ENCODE results near the gene VPS50. TPM values are rescaled to one million over a fixed set of nuclear protein-coding genes. Genes with fewer than 3 reads are reported as not detected.

VPS50 gene
- total and polyA plus RNA-seq, 2 donors (not counting 1 experiment from before 2014, with no cell fraction given) = 9.4 to 54.1 TPM

GRCh38 chr7:93198472-93198871, 33.7 kb upstream of the VPS50 start:
- Histone ChIP-seq H2AFZ (ENCODE audit: insufficient read depth, low read depth, low read length, poor library complexity, severe bottlenecking) (no peak overlapping the region), H3K4me1 (ENCODE audit: control insufficient read depth in 2 of 2, insufficient read depth in 2 of 2, low read length in 2 of 2) (peaks cover 0 to 6% of the 10 kb centered on the region in 2 donors), H3K9ac (ENCODE audit: low read length) (no peak overlapping the region), H3K36me3 (replicated peaks in 1 of 2; ENCODE audit: control extremely low read depth in 1 of 2, control insufficient read depth in 1 of 2, extremely low read depth in 1 of 2, insufficient read depth in 2 of 2, low read length in 1 of 2) (no peaks in the 10 kb centered on the region), H3K79me2 (ENCODE audit: control insufficient read depth, insufficient read depth, low read length) (no peaks in the 10 kb centered on the region), H3K4me2 (replicated peaks; ENCODE audit: low read depth, low read length, poor library complexity, severe bottlenecking) (no peak overlapping the region), H3K9me3 (ENCODE audit: control extremely low read depth in 1 of 3, control insufficient read depth in 2 of 3, insufficient read depth in 1 of 3, low read length in 2 of 3) (no peaks in the 10 kb centered on the region), H3K27me3 (replicated peaks in 1 of 4; ENCODE audit: control extremely low read depth in 1 of 4, control insufficient read depth in 3 of 4, insufficient read depth in 4 of 4, low read length in 3 of 4) (no peaks in the 10 kb centered on the region), H3K27ac (ENCODE audit: low read length in 2 of 2) (no peak overlapping the region), H3K4me3 (ENCODE audit: control extremely low read depth in 1 of 5, extremely low read depth in 1 of 5, insufficient read depth in 1 of 5, low read depth in 2 of 5, low read length in 4 of 5) (no peak overlapping the region), H4K20me1 (ENCODE audit: control insufficient read depth, insufficient read depth, low read length, poor library complexity, severe bottlenecking) (no peaks in the 10 kb centered on the region)
- Mint-ChIP-seq H3K4me3 (no peak overlapping the region), H3K4me1 (peaks cover 7% of the 10 kb centered on the region), H3K27ac (no peak overlapping the region), H3K27me3 (peaks cover 31% of the 10 kb centered on the region), H3K9me3 (ENCODE audit: insufficient read depth) (no peaks in the 10 kb centered on the region)
- DNase-seq = no peak
- no peak for TF ChIP-seq EZH2 (IDR thresholded peaks at IDR 0.05; ENCODE audit: borderline replicate concordance, insufficient read depth, low read depth, low read length, poor library complexity, severe bottlenecking)
- no peak for TF ChIP-seq CTCF (IDR thresholded peaks at IDR 0.05)
- ChIA-PET POLR2A (no interaction called here), CTCF (no interaction called here)
- no peak for ATAC-seq (ENCODE audit: low read depth)
- intact Hi-C loops (cut with micrococcal nuclease) = no loop called here

- POLR2A ChIA-PET = no interaction called here
- Histone ChIP-seq H3K27ac (ENCODE audit: low read length in 2 of 2) (no peak overlapping the region), H4K20me1 (ENCODE audit: control insufficient read depth, insufficient read depth, low read length, poor library complexity, severe bottlenecking) (no peaks in the 10 kb centered on the region), H2AFZ (ENCODE audit: insufficient read depth, low read depth, low read length, poor library complexity, severe bottlenecking) (no peak overlapping the region), H3K9ac (ENCODE audit: low read length) (no peak overlapping the region), H3K4me3 (ENCODE audit: control extremely low read depth in 1 of 5, extremely low read depth in 1 of 5, insufficient read depth in 1 of 5, low read depth in 2 of 5, low read length in 4 of 5) (no peak overlapping the region), H3K4me2 (replicated peaks; ENCODE audit: low read depth, low read length, poor library complexity, severe bottlenecking) (no peak overlapping the region), H3K79me2 (ENCODE audit: control insufficient read depth, insufficient read depth, low read length) (no peaks in the 10 kb centered on the region), H3K4me1 (ENCODE audit: control insufficient read depth in 2 of 2, insufficient read depth in 2 of 2, low read length in 2 of 2) (no peaks in the 10 kb centered on the region), H3K27me3 (replicated peaks in 1 of 4; ENCODE audit: control extremely low read depth in 1 of 4, control insufficient read depth in 3 of 4, insufficient read depth in 4 of 4, low read length in 3 of 4) (no peaks in the 10 kb centered on the region), H3K9me3 (ENCODE audit: control extremely low read depth in 1 of 3, control insufficient read depth in 2 of 3, insufficient read depth in 1 of 3, low read length in 2 of 3) (no peaks in the 10 kb centered on the region), H3K36me3 (replicated peaks in 1 of 2; ENCODE audit: control extremely low read depth in 1 of 2, control insufficient read depth in 1 of 2, extremely low read depth in 1 of 2, insufficient read depth in 2 of 2, low read length in 1 of 2) (no peaks in the 10 kb centered on the region)
- CTCF ChIA-PET = no interaction called here
- no peak for ATAC-seq (ENCODE audit: low read depth)
- 100% methylated on average over 2 of the region's 5 CpGs for WGBS (ENCODE audit: insufficient coverage)
- Mint-ChIP-seq H3K9me3 (ENCODE audit: insufficient read depth) (no peaks in the 10 kb centered on the region), H3K27ac (no peak overlapping the region), H3K27me3 (peaks cover 37% of the 10 kb centered on the region), H3K4me1 (no peaks in the 10 kb centered on the region), H3K4me3 (no peak overlapping the region)
- no peak for DNase-seq
- intact Hi-C loops (cut with micrococcal nuclease) = no loop called here
- TF ChIP-seq EZH2 (IDR thresholded peaks at IDR 0.05; ENCODE audit: borderline replicate concordance, insufficient read depth, low read depth, low read length, poor library complexity, severe bottlenecking) = no peak
- no peak for TF ChIP-seq CTCF (IDR thresholded peaks at IDR 0.05)
These were observed 29.4 kb upstream of the VPS50 start for GRCh38 chr7:93202594-93203250.
